ENCODE measurements around the gene ALG12. TPM values are rescaled to one million over a fixed set of nuclear protein-coding genes. Genes with fewer than 3 reads are reported as not detected.

The ALG12 gene
- total RNA-seq, 1 donor from 2014 or later = 30.0 TPM

DNA sequence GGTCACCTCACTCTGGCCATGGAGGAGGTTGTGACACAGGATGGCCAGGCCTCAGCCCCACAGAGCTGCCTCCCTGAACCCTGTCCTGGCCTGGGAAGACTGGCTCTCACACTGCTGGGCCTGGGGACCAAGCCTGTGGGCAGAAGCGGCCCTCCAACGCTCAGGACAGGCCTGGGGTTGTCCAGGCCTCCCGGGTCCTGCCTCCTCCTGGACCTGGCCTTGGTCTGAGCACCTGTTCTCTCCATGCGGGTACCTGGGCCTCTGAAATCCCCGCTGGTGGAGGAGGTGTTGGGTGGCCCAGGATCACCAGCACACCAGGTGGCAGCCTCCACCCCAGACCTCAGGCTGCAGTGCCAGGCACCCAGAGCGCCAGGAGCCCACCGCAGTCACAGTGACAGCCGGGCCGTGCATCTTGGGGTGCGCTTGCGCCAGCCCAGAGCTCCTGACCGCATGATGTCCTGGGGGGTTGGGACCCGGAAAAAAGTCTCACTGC is 26.2 kb upstream of the ALG12 start:
- Mint-ChIP-seq H3K9me3 (no peaks in the 10 kb centered on the region), H3K27me3 (no peaks in the 10 kb centered on the region), H3K36me3 (no peaks in the 10 kb centered on the region), H3K4me1 (ENCODE audit: unreplicated experiment) (peaks cover 15% of the 10 kb centered on the region), H3K27ac (no peak overlapping the region), H3K4me3 (no peak overlapping the region)
- DNase-seq (ENCODE audit: extremely low spot score, unreplicated experiment) = no peak
- TF ChIP-seq, protein P1, sequence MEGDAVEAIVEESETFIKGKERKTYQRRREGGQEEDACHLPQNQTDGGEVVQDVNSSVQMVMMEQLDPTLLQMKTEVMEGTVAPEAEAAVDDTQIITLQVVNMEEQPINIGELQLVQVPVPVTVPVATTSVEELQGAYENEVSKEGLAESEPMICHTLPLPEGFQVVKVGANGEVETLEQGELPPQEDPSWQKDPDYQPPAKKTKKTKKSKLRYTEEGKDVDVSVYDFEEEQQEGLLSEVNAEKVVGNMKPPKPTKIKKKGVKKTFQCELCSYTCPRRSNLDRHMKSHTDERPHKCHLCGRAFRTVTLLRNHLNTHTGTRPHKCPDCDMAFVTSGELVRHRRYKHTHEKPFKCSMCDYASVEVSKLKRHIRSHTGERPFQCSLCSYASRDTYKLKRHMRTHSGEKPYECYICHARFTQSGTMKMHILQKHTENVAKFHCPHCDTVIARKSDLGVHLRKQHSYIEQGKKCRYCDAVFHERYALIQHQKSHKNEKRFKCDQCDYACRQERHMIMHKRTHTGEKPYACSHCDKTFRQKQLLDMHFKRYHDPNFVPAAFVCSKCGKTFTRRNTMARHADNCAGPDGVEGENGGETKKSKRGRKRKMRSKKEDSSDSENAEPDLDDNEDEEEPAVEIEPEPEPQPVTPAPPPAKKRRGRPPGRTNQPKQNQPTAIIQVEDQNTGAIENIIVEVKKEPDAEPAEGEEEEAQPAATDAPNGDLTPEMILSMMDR (conservative IDR thresholded peaks at IDR 0.05) = no peak

DNA sequence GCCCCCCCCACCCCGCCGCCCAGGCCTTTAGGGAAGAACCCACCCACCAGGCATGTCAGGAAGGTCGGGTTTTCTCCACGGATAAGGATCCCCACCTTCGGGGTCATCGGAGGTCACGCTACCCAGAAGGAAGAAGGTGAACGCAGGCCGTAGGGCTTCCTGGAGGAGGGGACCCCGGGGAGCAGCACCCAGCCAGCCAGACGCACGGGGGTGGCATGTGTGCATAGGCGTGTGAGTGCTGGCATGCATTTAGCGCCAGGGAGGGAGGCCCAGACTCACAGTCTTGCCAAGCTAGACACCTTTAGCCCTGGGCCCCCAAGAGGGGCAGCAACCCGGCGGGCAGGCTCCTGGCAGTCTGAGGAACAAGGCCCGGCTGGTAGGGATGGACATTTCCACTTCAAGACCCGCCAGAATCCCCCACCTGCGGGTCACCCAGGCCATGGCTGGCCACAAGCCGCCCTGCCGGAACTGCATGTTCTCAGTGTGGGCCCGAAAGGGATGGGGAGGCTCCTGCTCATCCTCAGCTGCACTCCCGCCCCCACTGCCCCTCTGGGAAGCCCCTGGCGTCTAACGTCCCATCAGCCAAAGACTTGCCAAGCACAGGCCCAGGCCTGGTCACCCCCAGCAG is 25.6 kb upstream of the ALG12 start:
- no peak for DNase-seq (ENCODE audit: extremely low spot score, unreplicated experiment)
- H3K27ac Mint-ChIP-seq = no peak overlapping the region
- no peaks in the 10 kb centered on the region for H3K9me3 Mint-ChIP-seq
- H3K4me3 Mint-ChIP-seq = no peak overlapping the region
- H3K36me3 Mint-ChIP-seq = no peaks in the 10 kb centered on the region
- peaks cover 17% of the 10 kb centered on the region for H3K4me1 Mint-ChIP-seq (ENCODE audit: unreplicated experiment)
- H3K27me3 Mint-ChIP-seq = no peaks in the 10 kb centered on the region
- TF ChIP-seq, protein P1 (conservative IDR thresholded peaks at IDR 0.05) = no peak

DNA sequence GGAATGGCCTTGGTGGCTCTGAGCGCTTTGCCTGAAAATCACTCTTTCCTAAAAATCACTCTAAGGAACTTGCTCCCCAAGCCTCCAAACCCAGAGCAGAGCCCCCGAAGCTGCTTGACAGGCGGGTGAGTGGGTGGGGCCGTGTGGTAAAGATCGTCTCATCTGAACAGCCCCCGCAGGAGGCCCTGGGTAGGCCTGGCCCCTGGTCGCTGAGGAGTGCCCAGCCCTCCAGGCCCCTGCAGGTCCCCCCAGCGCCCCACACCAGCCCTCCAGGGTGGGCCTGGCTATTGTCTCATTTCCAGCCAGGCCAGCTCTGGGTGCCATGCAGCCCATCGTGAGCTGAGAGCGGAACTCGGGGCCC is 25.1 kb upstream of the ALG12 start:
- Mint-ChIP-seq H3K27ac (no peak overlapping the region), H3K9me3 (no peaks in the 10 kb centered on the region), H3K36me3 (no peaks in the 10 kb centered on the region), H3K27me3 (no peaks in the 10 kb centered on the region), H3K4me3 (no peak overlapping the region), H3K4me1 (ENCODE audit: unreplicated experiment) (peaks cover 17% of the 10 kb centered on the region)
- DNase-seq (ENCODE audit: extremely low spot score, unreplicated experiment) = no peak
- TF ChIP-seq, protein P1 (conservative IDR thresholded peaks at IDR 0.05) = no peak

DNA sequence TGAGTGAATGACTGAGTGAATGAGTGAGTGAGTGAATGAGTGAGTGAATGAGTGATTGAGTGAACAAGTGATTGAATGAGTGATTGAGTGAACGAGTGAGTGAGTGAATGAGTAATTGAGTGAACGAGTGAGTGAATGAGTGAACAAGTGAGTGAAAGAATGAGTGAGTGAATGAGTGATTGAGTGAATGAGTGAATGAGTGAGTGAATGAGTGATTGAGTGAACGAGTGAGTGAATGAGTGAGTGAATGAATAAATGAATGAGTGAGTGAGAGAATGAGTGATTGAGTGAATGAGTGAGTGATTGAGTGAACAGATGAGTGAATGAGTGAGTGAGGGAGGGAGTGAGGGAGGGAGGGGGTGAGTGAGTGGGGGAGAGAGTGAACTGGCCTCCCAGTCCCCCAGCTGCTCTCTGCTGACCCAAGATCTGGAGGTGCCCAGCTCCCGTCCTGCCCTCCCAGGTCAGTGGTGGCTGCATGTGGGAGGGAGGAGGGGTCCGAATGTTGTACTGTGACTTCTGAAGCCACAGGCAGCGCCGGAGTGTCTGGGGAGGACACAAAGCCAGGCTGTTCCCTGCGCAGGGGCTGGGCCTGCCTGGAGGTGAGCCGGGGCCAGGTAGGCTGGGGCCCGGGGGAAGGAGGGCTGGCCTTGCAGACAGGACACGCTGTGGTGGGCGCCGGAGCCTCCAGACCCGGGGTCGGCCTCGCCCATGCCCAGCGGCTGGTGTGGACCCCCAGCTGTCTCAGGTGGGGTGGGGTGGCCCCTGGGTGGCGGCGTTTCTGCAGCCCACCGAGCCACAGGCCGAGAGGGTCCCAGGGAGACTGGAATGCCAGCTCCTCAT is 24.5 kb upstream of the ALG12 start:
- H3K27ac Mint-ChIP-seq = no peak overlapping the region
- TF ChIP-seq, protein P1 (conservative IDR thresholded peaks at IDR 0.05) = no peak
- H3K9me3 Mint-ChIP-seq = no peaks in the 10 kb centered on the region
- peaks cover 17% of the 10 kb centered on the region for H3K4me1 Mint-ChIP-seq (ENCODE audit: unreplicated experiment)
- DNase-seq (ENCODE audit: extremely low spot score, unreplicated experiment) = no peak
- no peak overlapping the region for H3K4me3 Mint-ChIP-seq
- no peaks in the 10 kb centered on the region for H3K36me3 Mint-ChIP-seq
- H3K27me3 Mint-ChIP-seq = no peaks in the 10 kb centered on the region

DNA sequence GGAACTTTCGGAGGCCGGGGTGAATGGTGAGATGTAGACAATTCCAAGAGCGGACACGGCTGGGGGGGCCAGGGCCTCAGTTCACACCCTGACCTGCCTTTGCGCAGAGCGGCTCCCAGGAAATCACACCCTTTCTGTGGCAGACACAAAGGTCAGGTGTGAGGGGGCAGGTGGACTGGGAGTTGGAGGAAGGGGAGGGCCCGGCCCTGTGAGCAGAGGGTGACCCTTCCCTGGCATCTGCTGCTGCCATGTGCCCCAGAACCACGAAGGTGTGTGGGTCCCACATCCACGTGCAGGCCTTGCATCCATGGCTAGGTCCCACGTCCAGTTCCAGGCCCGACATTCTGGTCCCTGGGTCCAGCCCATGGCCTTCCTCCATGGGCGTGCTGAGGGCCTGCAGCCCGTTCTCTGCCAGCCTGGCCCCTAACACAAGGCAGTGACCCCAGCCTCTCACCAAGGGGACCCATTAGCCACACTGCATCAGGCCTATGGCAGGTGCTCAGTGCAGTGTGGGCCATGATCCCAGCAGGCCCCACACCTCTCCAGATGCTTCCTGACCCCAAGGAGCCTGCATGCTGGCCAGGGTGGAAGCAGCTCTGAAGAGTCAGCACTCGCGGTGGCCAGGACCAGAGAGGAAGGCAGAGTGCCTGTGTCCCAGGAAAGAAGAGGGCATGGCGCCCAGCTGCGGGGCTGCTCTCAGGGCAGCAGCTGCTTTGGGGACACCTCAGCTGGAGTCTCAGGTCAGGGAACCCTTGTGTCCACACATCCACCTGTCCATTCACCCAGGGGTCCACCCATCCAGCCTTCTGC is 23.5 kb upstream of the ALG12 start:
- Mint-ChIP-seq H3K27ac (no peak overlapping the region), H3K4me3 (no peak overlapping the region)
- DNase-seq (ENCODE audit: extremely low spot score, unreplicated experiment) = no peak

More for the DNA sequence above, 23.5 kb upstream of the ALG12 start:
- TF ChIP-seq, protein P1 (conservative IDR thresholded peaks at IDR 0.05) = no peak
- H3K4me1 Mint-ChIP-seq (ENCODE audit: unreplicated experiment) = peaks cover 14% of the 10 kb centered on the region
- no peaks in the 10 kb centered on the region for H3K9me3 Mint-ChIP-seq
- H3K36me3 Mint-ChIP-seq = no peaks in the 10 kb centered on the region
- no peaks in the 10 kb centered on the region for H3K27me3 Mint-ChIP-seq
